H1 (cell line): ENCODE data around the gene RXFP1. TPM values are rescaled to one million over a fixed set of nuclear protein-coding genes. Genes with fewer than 3 reads are reported as not detected.

ENCODE experiments used
- HDAC2 ChIP-seq, 2 experiments: fragments of 300-600 bp in 1 of 2; sonication (generic) in 1 of 2; IDR thresholded peaks; 2 replicates each; pipeline ENCODE4 v1.6.1; 2011 to 2012; ENCODE audit warnings: low read depth in 2 of 2, low read length in 2 of 2, mild to moderate bottlenecking in 2 of 2, moderate library complexity in 2 of 2, borderline replicate concordance in 1 of 2, inconsistent platforms in 1 of 2
- SP1 ChIP-seq: IDR thresholded peaks from 2 replicates; pipeline ENCODE4 v1.6.1; 2011; ENCODE audit warnings: low read depth, low read length
- SP2 ChIP-seq: IDR thresholded peaks from 2 replicates; pipeline ENCODE4 v1.6.1; 2012; ENCODE audit warnings: mild to moderate bottlenecking, low read length, inconsistent platforms
- SRF ChIP-seq: IDR thresholded peaks from 2 replicates; pipeline ENCODE4 v1.6.1; 2011; ENCODE audit warnings: mild to moderate bottlenecking, low read depth, low read length, moderate library complexity
- TEAD4 ChIP-seq: IDR thresholded peaks from 2 replicates; pipeline ENCODE4 v1.6.1; 2012; ENCODE audit warnings: low read depth, low read length, inconsistent platforms, mixed read lengths
- polyA plus RNA-seq, 7 experiments: library from polyadenylated mRNA; depleted of rRNA in 3 of 7; stranded (reverse) in 5 of 7; unstranded in 2 of 7; fragments of >200 nt in 5 of 7; fragments of 200-250 nt in 2 of 7; gene quantifications; 1 replicate in 5 of 7; 2 replicates in 1 of 7; 4 replicates in 1 of 7; pipeline versions ENCODE4 v1.2.1 to v1.2.3, GENCODE V29; 2011 to 2013; ENCODE audit warnings: missing spikeins in 2 of 7, mixed read lengths in 2 of 7
- total RNA-seq: library from RNA; stranded (reverse); fragmentation: NEBNext Ultra II Directional; extraction: Animal tissue kit (Norgen Biotek cat#: 25700); gene quantifications from 2 replicates; pipeline ENCODE4 v1.2.1, GENCODE V29; 2021
- TF ChIP-seq, protein P1 (sequence below): IDR thresholded peaks from 2 replicates; pipeline ENCODE4 v1.6.1; 2012; ENCODE audit warnings: inconsistent platforms

Gene RXFP1
- total and polyA plus RNA-seq, 2 of the 8 experiments (the other 6 are each of a cell fraction or from before 2014, with no cell fraction given) = 0.14 to 0.56 TPM

DNA sequence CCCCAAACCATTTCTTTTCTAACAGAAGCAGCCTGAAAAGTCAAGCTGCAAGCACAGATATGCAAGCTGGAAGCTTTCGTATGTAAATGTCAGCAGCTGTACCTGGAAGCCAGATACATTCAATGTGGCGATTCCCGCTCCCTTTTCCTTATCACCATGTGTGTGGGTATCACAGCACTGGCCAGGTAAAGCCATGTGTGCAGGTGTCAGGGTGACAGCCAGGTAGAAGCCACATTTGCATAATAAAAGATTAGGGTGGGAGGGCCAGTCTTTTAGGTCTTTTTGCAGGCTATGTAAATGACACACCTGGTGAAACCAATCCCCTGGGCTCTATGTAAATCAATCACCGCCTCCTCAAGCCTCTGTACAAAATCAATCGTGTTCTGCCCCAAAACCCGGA is 50.1 kb downstream of the RXFP1 start (continued):
- TF ChIP-seq SP2 = no peak
- no peak for TF ChIP-seq SRF
- TF ChIP-seq, protein P1, sequence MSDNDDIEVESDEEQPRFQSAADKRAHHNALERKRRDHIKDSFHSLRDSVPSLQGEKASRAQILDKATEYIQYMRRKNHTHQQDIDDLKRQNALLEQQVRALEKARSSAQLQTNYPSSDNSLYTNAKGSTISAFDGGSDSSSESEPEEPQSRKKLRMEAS = peak; percentile 97
- peak in 1 of 2 experiments; percentile 75; a peak in 1 of 4 replicates for TF ChIP-seq HDAC2 (IDR thresholded peaks at IDR 0.05; ENCODE audit: borderline replicate concordance in 1 of 2, low read depth in 2 of 2, low read length in 2 of 2)
- TF ChIP-seq SP1 = peak; percentile 59
- TF ChIP-seq TEAD4 = no peak
- TF ChIP-seq, all 59 proteins: peak for 10
